Activated CD8-positive, alpha-beta memory T cell treated with anti-CD3 and anti-CD28 coated beads, Interleukin-2, amount 50 U/mL, for 48 hours (primary cell): Measurements from ENCODE around the gene GNAO1.

ENCODE experiments used
- DNase-seq: peaks from one replicate; pipeline ENCODE4 v3.0.0-alpha.2; 2020

Gene GNAO1

GRCh38 chr16:56294579-56294978 is 103.3 kb downstream of the GNAO1 start:
- DNase-seq, result no peak

DNA sequence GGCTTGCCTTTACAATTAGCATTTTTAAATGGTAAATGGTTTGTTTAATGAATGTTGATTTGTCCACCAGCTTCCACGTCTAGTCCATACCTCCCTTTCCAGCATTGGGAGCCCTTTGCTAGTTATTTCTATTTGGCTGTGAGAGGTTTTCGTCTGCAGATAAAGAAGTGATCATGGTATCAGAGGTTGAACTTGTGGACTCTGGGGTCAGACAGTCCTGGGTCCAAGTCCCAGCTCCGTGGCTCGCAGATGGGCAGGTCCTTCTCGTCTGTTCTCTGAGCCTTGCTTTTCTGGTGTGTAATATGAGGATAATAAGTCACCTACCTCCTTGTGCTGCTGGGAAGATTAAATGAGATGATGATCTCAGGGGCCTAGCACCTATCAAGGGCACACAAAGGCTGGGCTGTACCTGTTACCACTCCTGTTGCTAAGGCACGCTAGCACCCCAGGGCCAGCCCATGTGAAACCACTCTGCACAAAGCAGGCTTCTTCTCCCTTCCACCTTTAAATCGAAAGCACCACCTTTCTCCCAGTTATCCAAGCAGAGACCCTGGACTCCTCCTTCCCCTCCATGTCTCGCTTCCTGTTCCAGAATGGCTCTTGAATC is 103.9 kb downstream of the GNAO1 start:
- no peak for DNase-seq

DNA sequence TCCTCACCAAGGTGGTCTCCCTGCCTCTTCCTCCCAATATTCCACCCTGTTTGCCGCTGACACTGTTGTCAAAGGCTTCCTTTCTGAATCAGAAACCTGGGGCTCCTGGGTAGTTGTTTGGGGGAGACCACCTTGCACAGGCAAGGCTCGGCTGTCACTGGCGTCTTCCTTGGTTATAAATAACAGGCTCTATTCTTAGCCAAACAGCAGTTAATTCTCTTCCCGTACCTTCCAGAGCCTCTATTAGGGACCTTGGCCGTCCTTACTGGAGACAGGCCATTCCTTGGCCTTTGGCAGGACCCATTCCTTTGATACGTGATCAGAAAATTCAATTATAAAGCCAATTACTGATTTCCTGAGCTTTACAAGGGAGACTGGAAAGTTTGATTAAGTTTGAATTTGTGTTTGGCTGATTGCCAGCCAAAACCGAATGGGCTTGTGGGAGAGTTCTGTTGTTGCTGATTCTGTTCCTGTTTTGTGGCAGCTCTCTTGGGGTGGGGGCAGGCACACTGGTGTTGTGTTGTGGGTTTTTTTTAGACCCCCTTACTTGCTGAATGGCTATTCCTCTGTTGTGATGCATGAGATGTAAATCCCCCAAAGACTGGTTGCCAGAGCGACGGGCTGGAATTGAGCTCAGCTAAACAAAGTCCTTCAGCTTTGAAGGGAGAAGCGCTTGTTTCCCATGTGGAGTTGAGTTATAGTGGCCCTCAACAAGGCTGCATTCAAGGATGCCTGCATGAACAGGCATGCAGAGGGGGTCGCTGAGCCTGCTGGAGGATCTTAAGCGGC is 104.6 kb downstream of the GNAO1 start:
- DNase-seq, result no peak

DNA sequence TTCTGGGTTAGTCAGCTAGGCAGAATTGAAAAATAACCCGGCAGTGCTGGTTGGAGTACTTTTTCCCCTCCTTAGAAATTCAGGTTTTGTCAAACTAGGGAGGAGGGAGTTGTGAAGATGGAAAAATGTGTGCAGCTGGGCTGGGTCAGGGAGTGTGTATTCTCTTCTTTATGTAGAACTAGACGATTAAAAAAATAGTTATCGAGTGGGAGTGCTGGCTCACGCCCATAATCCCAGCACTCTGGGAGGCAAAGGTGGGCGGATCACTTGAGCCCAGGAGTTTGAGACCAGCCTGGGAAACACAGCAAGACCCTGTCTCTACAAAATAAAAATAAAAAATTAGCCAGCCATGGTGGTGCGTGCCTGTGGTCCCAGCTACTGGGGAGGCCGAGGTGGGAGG is 106.4 kb downstream of the GNAO1 start:
- DNase-seq, result no peak

DNA sequence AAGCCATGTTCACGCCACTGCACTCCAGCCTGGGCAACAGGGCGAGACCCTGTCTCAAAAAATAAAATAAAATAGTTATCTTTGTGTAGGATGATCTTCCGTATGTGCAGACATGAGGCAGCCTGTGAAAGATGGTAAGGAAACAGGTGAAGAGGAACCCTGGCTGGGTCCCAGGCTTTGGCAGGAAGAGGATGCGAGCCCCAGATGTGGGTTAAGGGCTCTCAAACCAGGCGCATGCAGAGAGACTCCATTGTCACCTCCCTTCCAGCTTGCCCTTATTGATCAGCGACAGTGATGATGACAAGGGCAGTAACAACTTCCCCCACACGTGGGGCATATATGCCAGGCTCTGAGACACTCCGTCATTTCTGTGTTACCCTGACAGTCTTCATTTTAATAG is 106.8 kb downstream of the GNAO1 start:
- DNase-seq, result no peak

DNA sequence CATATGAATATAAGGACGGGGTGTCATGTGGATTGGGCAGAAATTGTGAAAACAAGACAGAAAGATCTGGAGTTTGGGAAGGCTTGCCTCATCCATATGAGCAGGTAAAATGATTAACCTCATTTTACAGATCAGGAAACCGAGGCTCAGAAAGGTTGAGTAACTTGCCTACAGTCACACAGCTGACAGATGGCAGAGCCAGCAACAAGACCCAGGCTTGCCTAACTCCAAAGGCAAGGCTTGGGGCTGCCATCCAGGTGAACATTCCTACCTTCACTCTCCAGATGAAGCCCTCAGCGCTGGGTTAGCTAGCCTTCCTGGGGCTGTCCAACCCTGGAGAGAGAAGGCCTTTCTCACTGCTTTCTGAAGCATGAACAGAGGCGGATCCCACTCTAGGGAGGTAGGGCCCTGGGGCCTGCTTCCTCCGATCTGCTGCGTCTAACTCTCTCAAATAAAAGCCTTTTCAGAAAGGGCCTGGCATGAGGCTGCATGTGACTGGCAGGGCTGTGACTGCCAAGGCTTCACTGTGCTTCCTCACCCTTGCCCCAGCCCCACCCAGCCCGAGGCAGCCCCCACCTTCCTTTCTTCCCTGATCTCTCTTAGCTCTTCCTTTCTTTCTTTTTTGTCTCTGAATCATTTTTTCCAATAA is 107.8 kb downstream of the GNAO1 start:
- no peak for DNase-seq

- DNase-seq, result no peak
These were observed 108.9 kb downstream of the GNAO1 start for GRCh38 chr16:56300242-56300623.

- no peak for DNase-seq
These were observed 109.9 kb downstream of the GNAO1 start for GRCh38 chr16:56300891-56301850.

GRCh38 chr16:56302506-56302905 is 111.2 kb downstream of the GNAO1 start:
- no peak for DNase-seq

DNA sequence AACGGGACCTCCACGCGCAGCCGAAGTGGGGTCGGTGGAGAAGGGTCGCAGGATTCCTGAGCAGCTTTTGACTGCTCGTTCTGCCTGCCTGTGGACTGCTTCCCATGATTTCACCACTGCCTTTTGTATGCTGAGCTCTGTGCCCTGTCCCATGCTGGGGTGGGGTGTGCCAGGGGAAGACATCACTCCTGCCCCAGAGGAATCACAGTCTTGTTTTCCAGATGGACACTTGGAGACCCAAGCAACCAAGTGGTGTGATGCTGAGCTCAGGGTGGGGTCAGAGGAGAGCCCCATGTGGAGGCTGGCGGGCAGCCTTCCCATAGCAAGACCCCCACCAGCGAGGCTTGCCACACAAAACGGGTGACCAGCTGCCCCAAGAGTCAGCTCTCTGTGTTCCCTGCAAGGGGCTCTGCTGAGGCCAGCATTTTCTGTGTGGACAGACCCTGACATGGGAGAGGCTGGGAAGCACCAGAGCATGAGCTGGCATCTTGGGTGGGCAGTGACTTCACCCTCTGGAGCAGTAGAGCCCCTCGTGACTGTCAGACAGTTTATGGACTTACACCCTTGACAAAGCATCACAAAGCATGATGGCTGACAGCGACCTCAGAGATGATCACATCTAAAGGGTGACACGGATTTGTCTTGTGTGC is 111.9 kb downstream of the GNAO1 start:
- no peak for DNase-seq

GRCh38 chr16:56303880-56304279 is 112.6 kb downstream of the GNAO1 start:
- DNase-seq, result no peak

GRCh38 chr16:56305956-56306565 is 114.8 kb downstream of the GNAO1 start:
- no peak for DNase-seq

DNA sequence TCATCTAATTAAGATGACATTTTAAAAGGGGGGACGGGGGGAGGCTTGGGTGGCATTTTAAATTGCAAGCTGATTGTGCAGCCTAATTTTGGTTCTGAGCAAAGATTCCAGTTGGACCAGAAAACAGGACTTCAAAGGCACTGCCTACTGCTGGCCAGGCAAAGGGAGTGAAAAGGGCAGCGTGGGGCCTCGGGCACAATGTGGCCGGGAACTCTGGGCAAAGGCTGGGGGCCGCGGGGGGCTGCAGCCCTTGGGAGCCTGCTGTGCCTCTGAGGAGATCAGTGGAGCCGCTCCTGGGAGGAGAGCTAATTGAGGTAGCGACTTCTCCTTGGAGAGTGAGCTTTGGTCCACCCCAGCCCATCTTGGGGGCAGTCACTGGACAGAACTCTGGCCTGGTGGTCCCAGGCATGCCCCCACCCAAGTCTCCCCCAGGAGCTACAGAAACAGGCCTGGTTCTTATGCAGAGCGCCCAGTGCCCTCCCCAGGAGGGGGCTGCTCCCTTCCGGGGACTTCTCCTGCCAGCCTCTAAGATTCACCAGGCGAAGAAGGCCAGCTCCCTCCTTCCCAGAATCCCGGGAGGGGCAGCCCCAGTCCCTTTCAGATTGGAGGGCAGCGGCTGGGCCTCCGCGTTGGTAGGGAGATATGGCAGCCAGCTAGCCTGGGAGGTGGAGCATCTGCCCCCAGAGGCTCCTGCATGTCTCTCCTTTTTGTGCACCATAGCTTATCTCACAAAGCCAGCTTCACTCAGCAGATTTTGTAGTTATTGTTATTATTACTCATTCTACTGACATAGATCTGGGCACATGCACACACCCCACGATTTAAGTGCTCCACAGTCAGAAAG is 115.6 kb downstream of the GNAO1 start:
- DNase-seq, result no peak

DNA sequence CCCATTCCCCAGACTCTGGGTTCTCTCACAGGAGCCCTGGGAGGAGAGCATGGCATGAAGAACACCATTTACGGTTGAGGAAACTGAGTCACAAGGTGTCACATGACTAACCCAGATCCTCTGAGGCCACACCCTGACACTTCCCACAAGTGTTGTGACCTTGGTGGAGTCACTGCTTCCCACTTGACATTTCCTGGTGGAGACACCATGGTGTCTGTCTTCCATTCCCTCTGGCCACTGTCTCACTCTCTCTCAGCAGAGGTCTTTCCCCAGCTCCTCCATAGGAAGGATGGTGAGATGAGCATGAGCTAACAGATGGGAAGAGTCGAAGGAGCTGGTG is 116.2 kb downstream of the GNAO1 start:
- no peak for DNase-seq

GRCh38 chr16:56309008-56309407 is 117.7 kb downstream of the GNAO1 start:
- DNase-seq, result no peak

DNA sequence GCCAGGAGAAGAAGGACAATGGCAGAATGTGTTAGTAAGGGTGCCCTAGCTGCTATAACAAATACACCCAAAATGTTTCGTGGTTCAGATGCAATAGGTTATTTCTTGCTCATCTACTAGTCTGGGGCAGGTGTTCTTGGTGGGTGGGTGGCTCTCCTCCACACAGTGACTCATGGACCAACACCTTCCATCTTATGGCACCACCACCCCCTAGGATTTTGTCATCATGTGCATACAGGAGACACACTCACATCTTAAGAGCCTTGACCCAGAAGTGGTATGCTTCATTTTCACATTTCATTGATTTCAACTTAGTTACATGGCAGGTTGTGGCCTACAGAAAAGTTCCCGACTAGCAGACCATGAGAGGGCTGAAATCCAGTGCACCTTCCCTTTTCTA is 119.4 kb downstream of the GNAO1 start:
- DNase-seq, result no peak

- DNase-seq, result no peak
These were observed 120.1 kb downstream of the GNAO1 start for GRCh38 chr16:56311208-56312027.

GRCh38 chr16:56312028-56312300 is 120.7 kb downstream of the GNAO1 start:
- no peak for DNase-seq

DNA sequence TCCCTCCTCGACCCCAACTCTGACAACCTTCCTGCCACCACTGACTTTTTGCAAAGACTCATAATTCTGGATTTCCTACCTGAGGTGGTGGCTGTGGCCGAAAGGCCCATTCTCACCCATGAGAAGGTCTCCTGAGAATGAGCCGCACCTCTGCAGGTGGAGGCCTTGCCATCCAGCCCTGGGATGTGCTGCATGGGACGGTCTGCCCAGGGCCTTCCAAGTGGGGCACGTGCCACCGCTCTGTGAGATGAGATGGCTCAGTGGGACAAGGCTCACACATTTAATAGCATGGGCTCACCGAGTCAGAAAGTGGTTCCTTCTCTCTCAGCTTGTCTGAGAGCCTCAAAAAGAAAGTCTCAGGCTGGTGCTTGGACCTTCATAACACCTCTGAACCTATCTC is 121.3 kb downstream of the GNAO1 start:
- DNase-seq, result no peak

GRCh38 chr16:56314244-56314850 is 123.1 kb downstream of the GNAO1 start:
- DNase-seq, result no peak
